Endothelial cell (in vitro differentiated cells): ENCODE results near the gene EVA1B. TPM values are rescaled to one million over a fixed set of nuclear protein-coding genes. Genes with fewer than 3 reads are reported as not detected.

ENCODE experiments used
- DNase-seq: peaks from one replicate; pipeline ENCODE4 v3.0.0; 2021; ENCODE audit warnings: low spot score
- H3K27ac Mint-ChIP-seq: one replicate; pipeline ENCODE4 v1.8.0; 2021; ENCODE audit warnings: mixed read lengths, inconsistent platforms; ENCODE audit not compliant: unreplicated experiment
- H3K27me3 Mint-ChIP-seq: one replicate; pipeline ENCODE4 v1.8.0; 2021; ENCODE audit warnings: mild to moderate bottlenecking, moderate library complexity, mixed read lengths, inconsistent platforms; ENCODE audit not compliant: unreplicated experiment
- H3K36me3 Mint-ChIP-seq: one replicate; pipeline ENCODE4 v1.8.0; 2021; ENCODE audit warnings: mild to moderate bottlenecking, low read depth, mixed read lengths, inconsistent platforms; ENCODE audit not compliant: unreplicated experiment
- H3K4me1 Mint-ChIP-seq: one replicate; pipeline ENCODE4 v1.8.0; 2021; ENCODE audit warnings: mild to moderate bottlenecking, mixed read lengths, inconsistent platforms; ENCODE audit not compliant: unreplicated experiment
- H3K4me3 Mint-ChIP-seq: one replicate; pipeline ENCODE4 v1.8.0; 2021; ENCODE audit warnings: mild to moderate bottlenecking, mixed read lengths, inconsistent platforms; ENCODE audit not compliant: unreplicated experiment
- H3K9me3 Mint-ChIP-seq: one replicate; pipeline ENCODE4 v1.8.0; 2021; ENCODE audit warnings: mixed read lengths, inconsistent platforms; ENCODE audit not compliant: unreplicated experiment
- CTCF ChIP-seq: fragments of 200-600 bp; sonication (generic); IDR thresholded peaks from one replicate; pipeline ENCODE4 v1.5.0; 2021; ENCODE audit warnings: antibody characterized with exemption; ENCODE audit not compliant: unreplicated experiment
- total RNA-seq: library from RNA; stranded (reverse); fragmentation: NEBNext Ultra II Directional; extraction: Animal tissue kit (Norgen Biotek cat#: 25700); gene quantifications from one replicate; pipeline ENCODE4 v1.2.1, GENCODE V29; 2021; ENCODE audit not compliant: unreplicated experiment

EVA1B gene
- total RNA-seq, 1 donor from 2014 or later = 87.9 TPM

DNA sequence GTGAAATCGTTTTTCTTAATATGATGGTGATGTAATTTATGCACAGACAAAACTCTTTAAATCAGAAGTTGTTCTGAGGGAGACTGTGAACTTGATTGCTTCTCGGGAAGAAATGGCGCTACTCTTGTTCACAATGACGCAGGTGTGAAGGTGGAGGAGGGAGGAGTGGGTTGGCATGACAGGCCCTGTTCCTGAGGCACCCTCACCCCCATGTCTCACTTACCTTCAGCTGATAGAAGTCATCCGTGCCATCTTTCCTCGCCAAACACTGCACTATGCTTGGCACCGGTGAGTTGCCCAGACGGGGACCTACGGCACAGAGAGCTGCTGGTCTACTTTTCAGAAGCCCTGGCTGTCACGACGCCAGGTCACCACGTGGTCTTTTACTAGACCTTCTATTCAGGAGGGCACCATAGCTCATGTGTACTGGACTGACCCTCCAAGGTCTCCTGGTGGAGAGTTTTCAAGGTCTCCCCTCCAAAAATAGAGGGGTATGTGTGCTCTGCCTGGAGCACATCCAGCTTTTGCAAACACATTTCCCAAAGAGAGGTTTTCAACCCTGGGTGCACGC is 35.2 kb upstream of the EVA1B start:
- TF ChIP-seq CTCF = no peak
- Mint-ChIP-seq H3K27me3 (no peaks in the 10 kb centered on the region), H3K4me3 (no peak overlapping the region), H3K9me3 (no peaks in the 10 kb centered on the region), H3K36me3 (peaks cover 38% of the 10 kb centered on the region), H3K4me1 (peaks cover 14% of the 10 kb centered on the region), H3K27ac (no peak overlapping the region)
- no peak for DNase-seq

DNA sequence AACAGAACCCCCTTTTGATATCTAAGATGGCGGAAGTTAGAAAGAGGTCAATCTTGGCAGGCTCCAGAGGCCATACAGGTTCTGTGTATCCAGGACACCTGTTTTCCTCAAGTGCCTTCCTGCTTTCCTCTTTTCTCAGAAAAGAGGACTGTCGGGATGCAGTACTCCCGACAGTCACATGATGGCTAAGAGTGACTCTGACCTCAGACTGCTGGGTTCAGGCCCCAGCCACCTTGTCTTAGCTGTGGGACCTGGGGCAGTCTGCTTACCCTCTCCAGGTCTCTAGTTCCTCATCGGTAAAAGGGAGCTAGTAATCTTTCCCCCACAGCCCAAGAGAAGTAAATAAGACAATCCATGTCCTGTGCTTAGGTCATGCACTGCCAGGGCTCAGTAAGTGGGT is 32.4 kb upstream of the EVA1B start:
- Mint-ChIP-seq H3K4me3 (no peak overlapping the region), H3K36me3 (peaks cover 49% of the 10 kb centered on the region), H3K27me3 (no peaks in the 10 kb centered on the region), H3K9me3 (no peaks in the 10 kb centered on the region), H3K4me1 (peaks cover 18% of the 10 kb centered on the region), H3K27ac (no peak overlapping the region)
- no peak for DNase-seq
- no peak for TF ChIP-seq CTCF

- Mint-ChIP-seq H3K27me3 (no peaks in the 10 kb centered on the region), H3K27ac (no peak overlapping the region), H3K4me1 (peaks cover 11% of the 10 kb centered on the region), H3K4me3 (peak overlapping the region; percentile 26), H3K36me3 (peaks cover 43% of the 10 kb centered on the region), H3K9me3 (no peaks in the 10 kb centered on the region)
- no peak for TF ChIP-seq CTCF
- DNase-seq = no peak
These were observed 31.0 kb upstream of the EVA1B start for GRCh38 chr1:36354486-36354885.

DNA sequence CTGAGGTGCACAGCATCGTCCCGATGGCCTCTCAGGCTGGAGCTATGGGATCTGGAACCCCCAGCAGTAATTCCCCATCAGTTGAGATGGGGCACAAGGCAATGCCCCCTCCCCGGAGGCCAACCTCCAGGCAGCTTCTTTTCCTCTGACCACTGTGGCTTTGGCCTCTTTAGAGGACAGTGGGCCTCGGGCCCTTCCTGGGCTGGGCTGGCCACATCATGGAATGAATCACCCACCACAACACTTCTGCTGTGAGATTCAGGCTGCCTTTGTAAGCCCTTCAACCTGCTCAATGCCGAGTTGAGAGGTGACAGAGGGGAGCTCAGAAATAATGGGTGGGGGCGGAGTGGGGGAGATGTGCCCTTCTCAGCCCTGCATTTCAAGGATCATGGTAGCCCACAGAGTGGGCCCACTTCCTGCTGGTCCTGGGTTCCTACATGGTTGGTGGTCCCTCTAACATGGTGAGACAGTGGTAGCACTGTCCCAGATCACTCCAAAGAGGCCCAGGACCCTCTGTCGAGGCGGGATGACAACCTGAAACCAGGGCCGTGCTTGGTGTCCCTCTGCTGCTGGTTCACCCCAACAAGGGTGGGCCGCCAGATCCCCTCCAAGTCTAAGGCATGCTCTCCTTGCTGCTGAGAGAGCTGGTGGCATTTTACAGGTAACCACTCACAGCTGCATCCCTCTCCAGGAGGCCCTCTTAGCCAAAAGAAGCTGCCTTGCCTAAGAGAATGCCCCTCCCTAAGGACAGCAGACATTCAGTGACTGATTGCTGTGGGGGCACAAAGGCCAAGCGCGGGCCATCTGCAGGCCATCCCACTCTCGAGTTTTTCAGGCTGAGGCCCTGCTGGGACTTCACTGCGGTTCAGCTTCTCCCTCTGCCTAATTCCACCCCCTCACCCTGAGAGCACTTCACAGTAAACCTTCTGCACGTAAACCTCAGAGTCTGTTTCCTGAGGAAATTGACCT is 29.7 kb upstream of the EVA1B start:
- no peak for DNase-seq
- H3K4me1 Mint-ChIP-seq = peaks cover 14% of the 10 kb centered on the region
- no peaks in the 10 kb centered on the region for H3K27me3 Mint-ChIP-seq
- TF ChIP-seq CTCF = no peak
- no peaks in the 10 kb centered on the region for H3K9me3 Mint-ChIP-seq
- no peak overlapping the region for H3K27ac Mint-ChIP-seq
- H3K36me3 Mint-ChIP-seq = peaks cover 37% of the 10 kb centered on the region
- H3K4me3 Mint-ChIP-seq = peak overlapping the region; percentile 71
